Lower lobe of right lung (tissue), 2 donors: ENCODE measurements around the gene RGL3. TPM values are rescaled to one million over a fixed set of nuclear protein-coding genes. Genes with fewer than 3 reads are reported as not detected.

Source experiments
- ATAC-seq, 2 donors: fragments of 200-7000 bp; cut with Tn5 transposase; one replicate each; pipeline ENCODE4 v1.9.1; 2020 to 2022; ENCODE audit warnings: mild to moderate bottlenecking in 2 of 2, moderate library complexity in 2 of 2
- DNase-seq: peaks from one replicate; pipeline ENCODE4 v3.0.0-alpha.2; 2020
- H3K27ac ChIP-seq: fragments of 200-600 bp; one replicate; pipeline ENCODE4 v1.8.0; 2022
- H3K27me3 ChIP-seq: fragments of 200-600 bp; one replicate; pipeline ENCODE4 v1.8.0; 2022; ENCODE audit warnings: low read depth
- H3K36me3 ChIP-seq: fragments of 200-600 bp; one replicate; pipeline ENCODE4 v1.8.0; 2022; ENCODE audit warnings: mild to moderate bottlenecking
- H3K4me1 ChIP-seq: fragments of 200-600 bp; one replicate; pipeline ENCODE4 v1.8.0; 2022
- H3K4me3 ChIP-seq: fragments of 200-600 bp; one replicate; pipeline ENCODE4 v1.8.0; 2022; ENCODE audit warnings: mild to moderate bottlenecking
- H3K9me3 ChIP-seq: fragments of 200-600 bp; one replicate; pipeline ENCODE4 v1.8.0; 2022
- intact Hi-C: fragments of 100-400 bp; cut with DNase I; formaldehyde crosslinking; loops from one replicate; pipeline ENCODE4 v1.11.0; 2022
- total RNA-seq: library from RNA; stranded (reverse); fragmentation: NEBNext Ultra II Directional; extraction: Animal tissue kit (Norgen Biotek cat#: 25700); gene quantifications from one replicate; pipeline ENCODE4 v1.2.1, GENCODE V29; 2021
- TF ChIP-seq, protein P1 (sequence below): fragments of 200-600 bp; IDR thresholded peaks from one replicate; pipeline ENCODE4 v1.8.0; 2022; ENCODE audit warnings: antibody characterized with exemption, mild to moderate bottlenecking
- donor health status: DM: no; HTN: yes; CAD: no; lungs with severe emphysema.

RGL3 gene
- total RNA-seq, 1 donor from 2014 or later = 55.8 TPM

DNA sequence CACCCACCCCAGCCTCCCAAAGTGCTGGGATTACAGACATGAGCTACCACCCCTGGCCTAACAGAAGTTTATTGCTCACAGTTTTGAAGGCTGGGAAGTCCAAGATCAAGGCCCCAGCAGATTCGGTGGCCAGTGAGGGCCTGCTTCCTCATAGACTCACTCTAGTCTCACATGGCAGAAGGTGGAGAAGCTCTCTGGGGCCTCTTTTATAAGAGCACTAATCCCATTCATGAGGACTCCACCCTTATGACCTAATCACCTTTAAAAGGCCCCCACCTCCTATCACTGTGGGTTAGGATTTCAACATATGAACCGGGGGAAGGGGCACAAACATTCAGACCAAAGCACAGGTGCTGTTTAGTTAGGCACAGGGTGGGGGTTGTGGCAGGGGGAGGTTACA lies 51.6 kb downstream of the RGL3 start:
- Histone ChIP-seq H3K4me1 (no peaks in the 10 kb centered on the region), H3K27me3 (no peaks in the 10 kb centered on the region), H3K36me3 (peaks cover 42% of the 10 kb centered on the region), H3K4me3 (no peak overlapping the region), H3K9me3 (no peaks in the 10 kb centered on the region), H3K27ac (no peak overlapping the region)
- DNase-seq (no peak), ATAC-seq (no peak)
- intact Hi-C loops = no loop called here
- TF ChIP-seq, protein P1, sequence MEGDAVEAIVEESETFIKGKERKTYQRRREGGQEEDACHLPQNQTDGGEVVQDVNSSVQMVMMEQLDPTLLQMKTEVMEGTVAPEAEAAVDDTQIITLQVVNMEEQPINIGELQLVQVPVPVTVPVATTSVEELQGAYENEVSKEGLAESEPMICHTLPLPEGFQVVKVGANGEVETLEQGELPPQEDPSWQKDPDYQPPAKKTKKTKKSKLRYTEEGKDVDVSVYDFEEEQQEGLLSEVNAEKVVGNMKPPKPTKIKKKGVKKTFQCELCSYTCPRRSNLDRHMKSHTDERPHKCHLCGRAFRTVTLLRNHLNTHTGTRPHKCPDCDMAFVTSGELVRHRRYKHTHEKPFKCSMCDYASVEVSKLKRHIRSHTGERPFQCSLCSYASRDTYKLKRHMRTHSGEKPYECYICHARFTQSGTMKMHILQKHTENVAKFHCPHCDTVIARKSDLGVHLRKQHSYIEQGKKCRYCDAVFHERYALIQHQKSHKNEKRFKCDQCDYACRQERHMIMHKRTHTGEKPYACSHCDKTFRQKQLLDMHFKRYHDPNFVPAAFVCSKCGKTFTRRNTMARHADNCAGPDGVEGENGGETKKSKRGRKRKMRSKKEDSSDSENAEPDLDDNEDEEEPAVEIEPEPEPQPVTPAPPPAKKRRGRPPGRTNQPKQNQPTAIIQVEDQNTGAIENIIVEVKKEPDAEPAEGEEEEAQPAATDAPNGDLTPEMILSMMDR = no peak

DNA sequence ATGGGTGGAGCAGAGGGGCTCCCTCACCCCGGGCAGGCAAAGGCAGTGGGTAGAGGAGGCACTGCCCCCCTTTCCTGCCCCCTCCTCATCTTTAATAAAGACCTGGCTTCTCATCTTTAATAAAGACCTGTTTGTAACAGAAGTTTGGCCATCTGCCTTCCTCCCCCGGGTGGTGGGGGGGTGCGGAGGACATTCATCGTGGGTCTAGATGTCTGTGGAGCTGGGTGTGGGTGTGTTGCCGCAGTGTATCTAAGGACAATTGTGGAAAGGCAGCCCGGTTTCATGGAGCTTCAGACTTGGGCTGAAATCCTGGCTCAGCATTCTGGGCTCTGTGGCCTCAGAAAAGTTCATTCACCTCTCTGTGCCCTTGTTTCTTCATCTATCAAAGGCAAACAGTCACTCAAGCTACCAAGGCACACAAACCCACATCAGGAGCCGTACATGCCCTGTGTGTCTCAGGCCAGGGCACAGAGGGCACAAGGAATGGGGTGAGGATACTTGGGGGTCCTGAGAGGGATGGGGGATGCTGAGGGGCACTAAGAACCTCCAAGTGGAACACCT lies 53.5 kb downstream of the RGL3 start:
- DNase-seq (no peak), ATAC-seq (no peak)
- no peak overlapping the region for H3K27ac ChIP-seq
- H3K4me3 ChIP-seq = no peak overlapping the region
- TF ChIP-seq, protein P1 = no peak
- H3K36me3 ChIP-seq = peaks cover 51% of the 10 kb centered on the region
- H3K9me3 ChIP-seq = no peaks in the 10 kb centered on the region
- peaks cover 5% of the 10 kb centered on the region for H3K4me1 ChIP-seq
- H3K27me3 ChIP-seq = no peaks in the 10 kb centered on the region
- intact Hi-C loops = no loop called here

DNA sequence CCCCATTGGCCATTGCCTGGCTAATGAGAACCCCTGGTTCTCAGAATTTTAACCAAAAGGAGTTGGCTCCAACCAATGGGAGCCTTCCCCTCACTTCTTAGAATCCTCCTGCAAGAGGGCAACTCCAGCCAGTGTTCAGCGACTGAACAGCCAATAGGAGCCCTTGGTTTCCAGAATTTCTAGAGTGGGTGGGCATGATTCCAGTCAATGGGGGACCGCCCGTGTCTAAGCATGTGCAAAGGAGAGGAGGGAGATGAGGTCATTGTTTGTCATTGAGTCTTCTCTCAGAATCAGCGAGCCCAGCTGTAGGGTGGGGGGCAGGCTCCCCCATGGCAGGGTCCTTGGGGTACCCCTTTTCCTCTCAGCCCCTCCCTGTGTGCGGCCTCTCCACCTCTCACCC lies 54.2 kb downstream of the RGL3 start:
- Histone ChIP-seq H3K4me3 (no peak overlapping the region), H3K36me3 (peaks cover 51% of the 10 kb centered on the region), H3K27ac (no peak overlapping the region), H3K4me1 (peaks cover 5% of the 10 kb centered on the region), H3K27me3 (no peaks in the 10 kb centered on the region), H3K9me3 (no peaks in the 10 kb centered on the region)
- TF ChIP-seq, protein P1 = no peak
- ATAC-seq (no peak), DNase-seq (no peak)
- intact Hi-C loops = no loop called here

DNA sequence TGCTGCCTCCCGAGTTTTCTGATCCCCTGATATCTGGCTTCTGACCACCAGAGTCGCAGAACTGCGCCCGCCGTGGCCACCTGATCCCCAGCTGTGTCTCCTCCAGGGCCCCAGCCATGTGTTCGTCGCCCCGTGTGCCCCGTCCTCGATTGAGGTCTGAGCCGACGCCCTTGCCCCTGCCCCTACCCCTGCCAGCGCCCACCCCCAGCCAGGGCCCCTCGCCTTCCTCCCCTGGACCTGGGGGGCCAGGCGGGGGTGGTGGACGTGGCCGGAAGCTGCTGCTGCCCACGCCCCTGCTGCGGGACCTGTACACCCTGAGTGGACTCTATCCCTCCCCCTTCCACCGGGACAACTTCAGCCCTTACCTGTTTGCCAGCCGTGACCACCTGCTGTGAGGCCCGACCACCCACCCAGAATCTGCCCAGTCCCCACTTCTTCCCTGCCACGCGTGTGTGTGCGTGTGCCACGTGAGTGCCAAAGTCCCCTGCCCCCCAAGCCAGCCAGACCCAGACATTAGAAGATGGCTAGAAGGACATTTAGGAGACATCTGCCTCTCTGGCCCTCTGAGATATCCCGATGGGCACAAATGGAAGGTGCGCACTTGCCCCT lies 54.7 kb downstream of the RGL3 start:
- H3K27me3 ChIP-seq = no peaks in the 10 kb centered on the region
- peaks cover 5% of the 10 kb centered on the region for H3K4me1 ChIP-seq
- H3K4me3 ChIP-seq = no peak overlapping the region
- intact Hi-C loops = no loop called here
- no peak overlapping the region for H3K27ac ChIP-seq
- TF ChIP-seq, protein P1 = no peak
- no peak for DNase-seq
- H3K36me3 ChIP-seq = peaks cover 55% of the 10 kb centered on the region
- no peaks in the 10 kb centered on the region for H3K9me3 ChIP-seq
- no peak for ATAC-seq

DNA sequence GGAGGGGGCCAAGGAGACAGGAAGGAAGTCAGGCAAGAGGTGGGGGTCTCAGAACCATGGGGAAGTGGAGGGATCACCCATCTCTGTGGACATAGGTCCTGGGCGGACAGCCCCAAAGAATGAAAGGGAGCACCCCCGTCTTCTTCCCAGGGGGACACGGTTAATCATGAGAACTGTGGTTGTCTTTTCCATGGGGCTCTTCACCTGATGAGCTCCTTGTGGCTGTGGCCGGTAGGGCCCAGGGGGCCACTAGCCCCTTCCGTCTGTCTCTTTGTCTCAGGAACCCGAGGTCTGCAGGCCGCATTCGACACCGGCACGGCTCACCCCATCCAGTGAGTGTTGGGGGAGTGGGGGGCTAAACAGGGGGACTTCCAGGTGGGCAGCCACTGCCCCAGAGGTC lies 55.2 kb downstream of the RGL3 start:
- ATAC-seq = no peak
- TF ChIP-seq, protein P1 = no peak
- DNase-seq = no peak
- Histone ChIP-seq H3K27me3 (no peaks in the 10 kb centered on the region), H3K4me3 (no peak overlapping the region), H3K9me3 (no peaks in the 10 kb centered on the region), H3K27ac (no peak overlapping the region), H3K4me1 (peaks cover 5% of the 10 kb centered on the region), H3K36me3 (peaks cover 58% of the 10 kb centered on the region)
- intact Hi-C loops = no loop called here
